Fibroblast of lung (primary cell): ENCODE data around the gene KRT32.
"Not testable (repeated sequence)": the region's sequence is repeated elsewhere in the genome, so short reads cannot be mapped to it uniquely, and the experiment has no call there.

Experiments used
- EZH2 ChIP-seq: IDR thresholded peaks from 2 replicates; pipeline ENCODE4 v1.5.1; 2012; ENCODE audit warnings: low read length, control low read depth, mild to moderate bottlenecking; ENCODE audit errors: missing control alignments
- TF ChIP-seq, protein P1 (sequence below), 2 donors: IDR thresholded peaks in 1 of 2; conservative IDR thresholded peaks in 1 of 2; 1 replicate in 1 of 2; 2 replicates in 1 of 2; pipeline ENCODE4 v1.5.1; 2011 to 2012; ENCODE audit warnings: low read length in 2 of 2, control low read depth in 1 of 2, inconsistent platforms in 1 of 2, low read depth in 1 of 2, mild to moderate bottlenecking in 1 of 2

DNA sequence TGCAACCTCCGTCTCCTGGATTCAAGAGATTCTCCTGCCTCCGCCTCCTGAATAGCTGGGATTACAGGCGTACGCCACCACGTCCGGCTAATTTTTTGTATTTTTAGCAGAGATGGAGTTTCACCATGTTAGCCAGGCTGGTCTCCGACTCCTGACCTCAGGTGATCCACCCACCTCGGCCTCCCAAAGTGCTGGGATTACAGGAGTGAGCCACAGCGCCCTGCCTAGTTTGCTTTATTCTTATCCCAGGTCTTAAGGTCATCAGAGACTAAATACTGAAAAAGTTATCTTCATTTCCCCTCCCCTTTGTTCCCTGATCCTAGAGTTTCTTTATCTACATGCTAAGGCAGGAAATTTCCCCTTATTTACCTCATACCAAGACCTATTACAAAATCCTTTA is 36.8 kb downstream of the KRT32 start:
- TF ChIP-seq, protein P1, sequence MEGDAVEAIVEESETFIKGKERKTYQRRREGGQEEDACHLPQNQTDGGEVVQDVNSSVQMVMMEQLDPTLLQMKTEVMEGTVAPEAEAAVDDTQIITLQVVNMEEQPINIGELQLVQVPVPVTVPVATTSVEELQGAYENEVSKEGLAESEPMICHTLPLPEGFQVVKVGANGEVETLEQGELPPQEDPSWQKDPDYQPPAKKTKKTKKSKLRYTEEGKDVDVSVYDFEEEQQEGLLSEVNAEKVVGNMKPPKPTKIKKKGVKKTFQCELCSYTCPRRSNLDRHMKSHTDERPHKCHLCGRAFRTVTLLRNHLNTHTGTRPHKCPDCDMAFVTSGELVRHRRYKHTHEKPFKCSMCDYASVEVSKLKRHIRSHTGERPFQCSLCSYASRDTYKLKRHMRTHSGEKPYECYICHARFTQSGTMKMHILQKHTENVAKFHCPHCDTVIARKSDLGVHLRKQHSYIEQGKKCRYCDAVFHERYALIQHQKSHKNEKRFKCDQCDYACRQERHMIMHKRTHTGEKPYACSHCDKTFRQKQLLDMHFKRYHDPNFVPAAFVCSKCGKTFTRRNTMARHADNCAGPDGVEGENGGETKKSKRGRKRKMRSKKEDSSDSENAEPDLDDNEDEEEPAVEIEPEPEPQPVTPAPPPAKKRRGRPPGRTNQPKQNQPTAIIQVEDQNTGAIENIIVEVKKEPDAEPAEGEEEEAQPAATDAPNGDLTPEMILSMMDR (conservative IDR thresholded peaks at IDR 0.05 in 1 of 2, IDR thresholded peaks at IDR 0.05 in 1 of 2; ENCODE audit: low read depth in 1 of 2, low read length in 2 of 2), result not testable (repeated sequence)
- TF ChIP-seq EZH2, result not testable (repeated sequence)
